Right kidney (tissue), 9 donors: ENCODE results near the gene PLEKHA8.

Source experiments
- DNase-seq: peaks from one replicate; pipeline ENCODE4 v3.0.0-alpha.2; 2016
- long read RNA-seq, 8 donors: transcript quantifications; one replicate each; lab custom pipeline, GENCODE V29; 2026

PLEKHA8 gene
- long read RNA-seq, donor 1, full-length matches to known transcripts, result 2 of 2 reads
- long read RNA-seq, donor 1, partial matches to known transcripts, result 0 of 2 reads
- long read RNA-seq, donor 1, other reads (novel, unspliced or antisense), result 0 of 2 reads
- long read RNA-seq, donor 2, full-length matches to known transcripts, result 1 of 1 reads
- long read RNA-seq, donor 2, partial matches to known transcripts, result 0 of 1 reads
- long read RNA-seq, donor 2, other reads (novel, unspliced or antisense), result 0 of 1 reads
- long read RNA-seq, donor 3, result 0 reads
- long read RNA-seq, donor 4, full-length matches to known transcripts, result 3 of 3 reads
- long read RNA-seq, donor 4, partial matches to known transcripts, result 0 of 3 reads
- long read RNA-seq, donor 4, other reads (novel, unspliced or antisense), result 0 of 3 reads
- long read RNA-seq, donor 5, partial matches to known transcripts, result 0 of 1 reads
- long read RNA-seq, donor 5, other reads (novel, unspliced or antisense), result 0 of 1 reads
- long read RNA-seq, donor 6, partial matches to known transcripts, result 0 of 1 reads
- long read RNA-seq, donor 6, other reads (novel, unspliced or antisense), result 0 of 1 reads
- long read RNA-seq, donor 7, full-length matches to known transcripts, result 3 of 3 reads
- long read RNA-seq, donor 7, partial matches to known transcripts, result 0 of 3 reads
- long read RNA-seq, donor 7, other reads (novel, unspliced or antisense), result 0 of 3 reads
- long read RNA-seq, donor 8, full-length matches to known transcripts, result 1 of 1 reads
- long read RNA-seq, donor 8, partial matches to known transcripts, result 0 of 1 reads
- long read RNA-seq, donor 8, other reads (novel, unspliced or antisense), result 0 of 1 reads

GRCh38 chr7:30028216-30028748 lies at the start of gene PLEKHA8:
Gene PLEKHA8, plus strand, starts transcription at chr7:30028412. Its CDS starts 351 bp downstream, at chr7:30028763.
- DNase-seq, result peak; percentile 97

GRCh38 chr7:29980151-29980550 lies 48.1 kb upstream of the PLEKHA8 start:
- no peak for DNase-seq

GRCh38 chr7:29987083-29987482 lies 41.1 kb upstream of the PLEKHA8 start:
- no peak for DNase-seq

GRCh38 chr7:29987811-29988317 lies 40.3 kb upstream of the PLEKHA8 start:
- DNase-seq, result peak; percentile 56

DNA sequence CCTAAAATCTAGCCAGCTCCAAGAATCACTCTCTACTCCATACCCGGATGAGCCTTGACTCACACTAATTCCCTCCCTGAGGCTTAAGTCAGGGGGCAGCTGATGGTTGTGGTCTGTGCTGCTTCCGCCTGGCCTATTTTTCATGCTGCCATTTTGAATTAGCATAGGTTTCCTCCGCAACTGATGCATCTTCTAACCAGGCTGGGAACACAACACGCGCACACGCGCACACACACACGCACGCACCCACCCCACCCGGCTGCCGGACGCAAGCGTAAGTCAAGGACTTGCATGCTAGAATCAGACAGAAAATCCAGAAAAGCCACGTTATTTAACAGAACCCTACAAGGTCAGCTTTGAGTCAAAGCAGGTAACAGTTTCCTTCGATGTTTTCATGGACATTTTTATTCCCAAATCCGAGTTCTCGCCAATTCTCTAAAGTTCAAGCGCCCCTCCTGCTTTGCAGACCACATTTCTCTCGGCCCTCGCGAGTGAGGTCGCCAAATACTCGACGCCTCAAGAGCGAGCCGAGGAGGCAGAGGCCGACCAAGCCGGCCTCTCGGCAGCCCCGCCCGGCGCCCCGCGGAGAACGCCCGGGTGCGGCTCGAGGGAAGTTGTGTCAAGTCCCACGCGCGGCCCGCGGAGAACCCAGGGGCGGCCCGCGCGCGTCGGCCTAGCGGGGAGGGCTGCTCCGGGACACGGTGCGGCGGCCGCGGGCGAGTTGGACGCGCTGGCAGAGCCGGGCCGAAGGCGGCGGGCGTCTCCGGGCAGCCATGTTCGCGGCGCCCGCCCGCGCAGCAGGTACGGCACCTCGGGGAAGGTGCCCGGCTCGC lies 39.6 kb upstream of the PLEKHA8 start:
- DNase-seq, result peak; percentile 81

DNA sequence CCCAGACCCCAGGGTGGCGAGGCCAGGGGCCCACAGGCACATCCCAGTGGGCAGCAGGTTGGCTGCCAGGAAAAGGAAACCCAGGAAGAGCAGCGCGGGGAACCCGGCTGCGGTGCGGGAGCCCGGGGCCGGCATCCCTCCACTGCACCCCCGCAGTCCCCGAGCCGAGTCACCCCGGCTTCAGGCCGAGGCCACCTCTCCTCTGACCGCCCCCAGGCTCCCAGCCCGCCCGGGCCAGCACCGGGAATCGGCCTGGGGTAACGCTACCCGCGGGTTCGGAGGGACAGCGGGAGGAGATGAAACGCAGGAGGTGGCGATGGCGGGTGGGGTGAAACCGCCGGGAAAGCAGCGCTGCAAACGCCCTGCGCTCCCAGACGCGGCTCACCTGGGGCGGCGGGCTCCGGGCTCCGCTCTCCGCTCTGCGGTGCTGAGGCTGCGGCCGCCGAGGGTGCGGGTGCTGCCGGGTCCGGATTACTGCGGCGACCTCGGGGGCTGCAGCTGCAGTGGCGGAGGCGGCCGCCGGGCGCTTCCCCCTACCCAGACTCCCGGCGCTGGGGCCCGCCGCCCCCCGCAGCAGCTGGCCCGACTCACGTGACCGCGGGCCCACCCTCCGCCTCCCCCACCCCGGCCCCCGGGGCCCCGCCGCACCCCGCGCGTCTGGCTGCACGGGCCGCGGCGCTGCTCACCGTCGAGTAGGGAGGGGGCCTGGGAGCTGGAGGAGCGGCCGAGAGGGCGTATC lies 38.8 kb upstream of the PLEKHA8 start, which contains the start of gene SCRN1:
Gene SCRN1, minus strand, starts transcription at position 545 of the 739 bp plus-strand sequence. CDS start 20,734 bp downstream, outside the sequence.
- peak; percentile 91 for DNase-seq

GRCh38 chr7:29990931-29991330 lies 37.3 kb upstream of the PLEKHA8 start:
- no peak for DNase-seq

DNA sequence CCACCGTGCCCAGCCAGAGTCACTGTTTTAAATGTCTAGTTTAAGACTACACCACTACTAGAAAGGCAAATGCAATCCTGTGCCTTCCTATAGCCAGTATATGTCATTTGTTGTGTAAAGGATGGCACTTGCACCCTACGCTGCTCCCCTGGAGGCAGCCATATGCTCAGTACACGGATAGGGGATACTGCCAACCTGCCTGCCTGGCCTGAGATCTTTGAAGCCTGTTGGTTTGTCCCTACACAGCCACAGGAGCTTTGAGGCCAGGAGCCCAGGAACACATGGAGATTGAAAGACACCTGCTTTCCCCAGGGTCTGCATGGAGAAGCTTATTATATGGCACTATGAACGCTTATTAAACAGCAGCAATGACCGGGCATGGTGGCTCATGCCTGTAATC lies 36.3 kb upstream of the PLEKHA8 start:
- no peak for DNase-seq

GRCh38 chr7:29993140-29993539 lies 35.1 kb upstream of the PLEKHA8 start:
- no peak for DNase-seq

- DNase-seq, result no peak
These were observed 32.6 kb upstream of the PLEKHA8 start for GRCh38 chr7:29995652-29996051.

GRCh38 chr7:29996321-29996720 lies 31.9 kb upstream of the PLEKHA8 start:
- no peak for DNase-seq

DNA sequence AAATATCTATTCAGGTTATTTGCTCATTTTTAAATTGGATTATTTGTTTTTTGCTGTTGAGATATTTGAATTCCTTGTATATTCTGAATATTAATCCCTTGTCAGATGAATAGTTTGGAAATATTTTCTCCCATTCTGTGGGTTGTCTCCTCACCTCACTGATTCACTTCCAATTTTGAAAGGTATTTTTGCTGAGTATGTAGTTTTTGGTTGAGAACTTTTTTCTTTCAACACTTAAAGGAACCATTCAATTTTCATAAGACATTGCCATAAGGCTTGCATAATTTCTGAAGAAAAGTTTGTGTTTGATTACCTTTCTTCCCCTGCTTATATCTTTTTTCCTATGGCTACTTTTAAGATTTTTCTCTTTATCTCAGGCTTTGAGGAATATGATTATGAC lies 29.7 kb upstream of the PLEKHA8 start:
- no peak for DNase-seq

DNA sequence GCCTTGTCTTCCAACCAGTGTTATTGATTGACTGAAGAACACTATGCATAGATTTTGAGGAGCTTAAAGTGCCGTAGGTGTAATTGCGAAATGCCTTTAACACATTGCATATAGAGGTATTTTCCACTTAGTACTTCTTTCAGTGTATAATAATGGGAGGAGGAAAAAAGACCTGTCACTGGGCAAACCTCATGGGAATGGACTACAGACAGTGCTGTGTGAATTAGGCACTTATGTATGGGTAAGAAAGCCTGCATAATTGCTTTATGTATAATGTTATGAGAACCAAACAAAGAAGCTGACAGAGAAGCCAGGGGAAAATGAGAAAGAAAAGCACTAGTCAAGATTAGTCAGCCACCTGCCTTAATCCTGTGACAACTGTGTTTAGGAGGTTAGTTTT lies 26.2 kb upstream of the PLEKHA8 start:
- DNase-seq, result no peak

GRCh38 chr7:30003098-30003497 lies 25.1 kb upstream of the PLEKHA8 start:
- DNase-seq, result no peak

GRCh38 chr7:30005464-30005863 lies 22.7 kb upstream of the PLEKHA8 start:
- DNase-seq, result no peak

DNA sequence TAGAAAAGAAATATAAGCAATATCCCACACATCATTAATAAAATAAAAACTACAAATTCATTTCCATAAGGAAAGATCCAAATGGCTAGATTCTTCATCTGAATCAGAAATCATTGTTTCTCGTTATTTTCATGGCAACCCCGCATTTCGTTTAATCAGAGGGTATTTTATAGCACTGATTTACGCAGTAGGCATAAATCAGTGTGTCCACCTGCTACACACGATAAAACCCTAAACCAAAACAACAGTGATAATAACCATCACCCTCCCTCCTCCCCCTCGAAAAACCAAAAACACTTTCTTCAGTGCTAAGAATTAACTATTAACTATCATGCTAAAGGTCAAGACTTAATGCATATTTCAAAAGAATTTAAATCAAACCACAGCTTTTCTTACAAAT lies 18.2 kb upstream of the PLEKHA8 start:
- DNase-seq, result no peak

GRCh38 chr7:30012757-30013156 lies 15.5 kb upstream of the PLEKHA8 start:
- no peak for DNase-seq

- no peak for DNase-seq
These were observed 9.8 kb upstream of the PLEKHA8 start for GRCh38 chr7:30018451-30018850.

- DNase-seq, result no peak
These were observed 8.8 kb upstream of the PLEKHA8 start for GRCh38 chr7:30019387-30019786.

DNA sequence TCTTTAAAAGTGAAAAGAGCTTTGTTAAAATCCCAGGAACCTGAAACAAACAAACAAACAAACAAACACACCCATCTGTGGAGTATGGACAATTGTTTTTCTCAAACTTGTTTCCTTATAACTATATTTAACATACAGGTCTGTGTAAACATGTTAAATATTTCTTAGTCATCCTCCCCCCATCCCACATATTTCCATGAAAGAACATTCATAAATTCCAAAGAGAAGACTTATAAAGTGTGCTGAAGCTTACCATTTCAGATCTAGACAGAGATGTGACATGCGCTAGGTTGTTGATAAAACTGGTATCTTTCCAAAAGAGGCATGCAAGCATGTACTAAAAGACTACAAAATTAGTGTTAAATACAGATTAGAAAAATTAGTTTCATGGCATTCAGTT lies 8.3 kb upstream of the PLEKHA8 start:
- DNase-seq, result no peak

GRCh38 chr7:30020535-30020934 lies 7.7 kb upstream of the PLEKHA8 start:
- DNase-seq, result no peak
